HCT116 (cell line): ENCODE data around the gene SYN1. TPM values are rescaled to one million over a fixed set of nuclear protein-coding genes. Genes with fewer than 3 reads are reported as not detected.

ENCODE experiments used
- ATAC-seq: fragments of 200-7000 bp; cut with Tn5 transposase; 2 replicates; pipeline ENCODE4 v1.9.1; 2020; ENCODE audit warnings: mild to moderate bottlenecking, moderate library complexity
- BruUV-seq: library from RNA; stranded (reverse); fragments of 400-500 nt; replicated peaks from 2 replicates; lab custom pipeline; 2021; lab: Mats Ljungman, UMichigan
- CTCF ChIA-PET: fragments of 300-600 bp; sonication (Branson Sonifier 250); formaldehyde crosslinking; loops from one replicate; lab custom pipeline; 2021; ENCODE audit warnings: antibody characterized with exemption; lab: Charles Lee
- POLR2A ChIA-PET: fragments of 300-600, 350-600 bp; sonication (Branson Sonifier 250); formaldehyde crosslinking; loops from one replicate; lab custom pipeline; 2021; ENCODE audit warnings: antibody characterized with exemption; lab: Charles Lee
- RAD21 ChIA-PET, 2 experiments: fragments of 300-600 bp; sonication (Branson Sonifier 250); formaldehyde crosslinking; loops; one replicate each; lab custom pipeline; 2023; ENCODE audit warnings: low total read pairs in 2 of 2; ENCODE audit not compliant: uncharacterized antibody in 2 of 2, unreplicated experiment in 2 of 2, low non-redundant PET in 1 of 2; lab: Charles Lee
- DNase-seq: peaks from one replicate; pipeline ENCODE4 v3.0.0-alpha.2; 2010; ENCODE audit warnings: low read depth, low spot score
- H2AFZ ChIP-seq: fragments of 200-600 bp; shearing (Covaris generic), sonication (generic); 2 replicates; pipeline ENCODE4 v1.6.1; 2017; ENCODE audit warnings: low read depth, mixed run types, mixed read lengths, antibody characterized with exemption, low read length; ENCODE audit not compliant: poor library complexity, severe bottlenecking
- H3K27ac ChIP-seq: 2 replicates; pipeline ENCODE4 v1.5.1; 2012; ENCODE audit warnings: low read depth, low read length
- H3K27me3 ChIP-seq: fragments of 200-600 bp; sonication (generic); 2 replicates; pipeline ENCODE4 v1.6.1; 2016; ENCODE audit warnings: mixed run types, low read length, mixed read lengths; ENCODE audit not compliant: insufficient read depth
- H3K36me3 ChIP-seq, 2 experiments: fragments of 200-500 bp in 1 of 2; fragments of 200-600 bp in 1 of 2; sonication (Bioruptor generic) in 1 of 2; sonication (generic) in 1 of 2; 2 replicates each; pipeline versions ENCODE4 v1.5.1 to v1.6.1; 2014 to 2016; ENCODE audit warnings: low read length in 2 of 2, inconsistent platforms in 1 of 2, mixed read lengths in 1 of 2, mixed run types in 1 of 2; ENCODE audit not compliant: insufficient read depth in 2 of 2, control insufficient read depth in 1 of 2
- H3K4me1 ChIP-seq, 2 experiments: fragments of 200-600 bp in 1 of 2; sonication (generic) in 1 of 2; 2 replicates each; pipeline versions ENCODE4 v1.5.1 to v1.6.1; 2012 to 2017; ENCODE audit warnings: low read length in 2 of 2, inconsistent platforms in 1 of 2, mild to moderate bottlenecking in 1 of 2, mixed read lengths in 1 of 2, mixed run types in 1 of 2, moderate library complexity in 1 of 2; ENCODE audit not compliant: insufficient read depth in 2 of 2, control insufficient read depth in 1 of 2
- H3K4me2 ChIP-seq: fragments of 200-600 bp; sonication (generic); 2 replicates; pipeline ENCODE4 v1.6.1; 2017; ENCODE audit warnings: mixed run types, low read length, mixed read lengths
- H3K4me3 ChIP-seq, 2 experiments: fragments of 200-600 bp in 1 of 2; sonication (generic) in 1 of 2; replicated peaks in 1 of 2; 2 replicates each; pipeline ENCODE4 v1.5.1; 2011 to 2016; ENCODE audit warnings: low read length in 2 of 2, control low read depth in 1 of 2, low read depth in 1 of 2, mild to moderate bottlenecking in 1 of 2, mixed read lengths in 1 of 2, mixed run types in 1 of 2
- H3K79me2 ChIP-seq: fragments of 200-600 bp; sonication (generic); 2 replicates; pipeline ENCODE4 v1.6.1; 2017; ENCODE audit warnings: mild to moderate bottlenecking, mixed run types, low read length, moderate library complexity, mixed read lengths; ENCODE audit not compliant: insufficient read depth
- H3K9ac ChIP-seq: fragments of 200-600 bp; sonication (generic); 2 replicates; pipeline ENCODE4 v1.6.1; 2016; ENCODE audit warnings: low read length, mixed read lengths
- H3K9me2 ChIP-seq: fragments of 200-600 bp; sonication (generic), shearing (Covaris generic); 2 replicates; pipeline ENCODE4 v1.6.1; 2017; ENCODE audit warnings: mixed run types, mild to moderate bottlenecking, moderate library complexity; ENCODE audit not compliant: insufficient read depth
- H3K9me3 ChIP-seq, 2 experiments: fragments of 200-500 bp in 1 of 2; fragments of 200-600 bp in 1 of 2; sonication (Bioruptor generic) in 1 of 2; sonication (generic) in 1 of 2; 2 replicates each; pipeline ENCODE4 v1.6.1; 2014 to 2017; ENCODE audit warnings: low read length in 2 of 2, mixed read lengths in 2 of 2, inconsistent platforms in 1 of 2, low read depth in 1 of 2, mild to moderate bottlenecking in 1 of 2, mixed run types in 1 of 2, moderate library complexity in 1 of 2; ENCODE audit not compliant: control insufficient read depth in 1 of 2, insufficient read depth in 1 of 2
- H4K20me1 ChIP-seq: fragments of 200-600 bp; sonication (generic), shearing (Covaris generic); 2 replicates; pipeline ENCODE4 v1.6.1; 2017; ENCODE audit warnings: mixed run types, mild to moderate bottlenecking, moderate library complexity; ENCODE audit not compliant: insufficient read depth
- CBX3 ChIP-seq: IDR thresholded peaks from 2 replicates; pipeline ENCODE4 v1.6.1; 2012; ENCODE audit warnings: low read depth
- CEBPB ChIP-seq: IDR thresholded peaks from 2 replicates; pipeline ENCODE4 v1.6.1; 2012; ENCODE audit warnings: low read depth
- ELF1 ChIP-seq: IDR thresholded peaks from 2 replicates; pipeline ENCODE4 v1.6.1; 2012; ENCODE audit warnings: low read depth, borderline replicate concordance
- EZH2 ChIP-seq: fragments of 200-600 bp; sonication (generic); IDR thresholded peaks from 2 replicates; pipeline ENCODE4 v1.6.1; 2017; ENCODE audit warnings: antibody characterized with exemption, mixed run types
- EZH2phosphoT487 ChIP-seq: fragments of 200-600 bp; IDR thresholded peaks from 2 replicates; pipeline ENCODE4 v1.6.1; 2018; ENCODE audit warnings: antibody characterized with exemption, borderline replicate concordance
- FOSL1 ChIP-seq: IDR thresholded peaks from 2 replicates; pipeline ENCODE4 v1.6.1; 2012; ENCODE audit warnings: low read depth
- JUND ChIP-seq: IDR thresholded peaks from 2 replicates; pipeline ENCODE4 v1.6.1; 2012
- MAX ChIP-seq: IDR thresholded peaks from 2 replicates; pipeline ENCODE4 v1.6.1; 2012
- POLR2AphosphoS5 ChIP-seq: IDR thresholded peaks from 2 replicates; pipeline ENCODE4 v1.6.1; 2011; ENCODE audit warnings: mild to moderate bottlenecking, low read depth, low read length, moderate library complexity
- RAD21 ChIP-seq: IDR thresholded peaks from 2 replicates; pipeline ENCODE4 v1.6.1; 2012; ENCODE audit warnings: low read depth, mild to moderate bottlenecking
- REST ChIP-seq: IDR thresholded peaks from 2 replicates; pipeline ENCODE4 v1.6.1; 2012; ENCODE audit warnings: low read depth
- SIN3A ChIP-seq: IDR thresholded peaks from 2 replicates; pipeline ENCODE4 v1.6.1; 2012; ENCODE audit warnings: low read depth
- SRF ChIP-seq: IDR thresholded peaks from 2 replicates; pipeline ENCODE4 v1.6.1; 2012; ENCODE audit warnings: low read depth
- TCF7L2 ChIP-seq: IDR thresholded peaks from 2 replicates; pipeline ENCODE4 v1.7.0; 2011; ENCODE audit warnings: borderline replicate concordance, inconsistent platforms; ENCODE audit not compliant: insufficient read depth, insufficient read length; ENCODE audit errors: extremely low read depth
- YY1 ChIP-seq: IDR thresholded peaks from 2 replicates; pipeline ENCODE4 v1.6.1; 2011; ENCODE audit warnings: low read length, low read depth, moderate library complexity, mild to moderate bottlenecking; ENCODE audit not compliant: insufficient replicate concordance; ENCODE audit errors: extremely low read depth
- ZFX ChIP-seq: fragments of 450-650 bp; IDR thresholded peaks from 2 replicates; pipeline ENCODE4 v1.6.1; 2017
- ZNF274 ChIP-seq: fragments of 200-500 bp; sonication (Bioruptor generic); IDR thresholded peaks from 2 replicates; pipeline ENCODE4 v1.6.1; 2014; ENCODE audit warnings: mild to moderate bottlenecking, low read depth, low read length, inconsistent platforms
- intact Hi-C: fragments of 100-400 bp; cut with micrococcal nuclease; formaldehyde crosslinking; loops from 2 replicates; pipeline ENCODE4 v1.10.0; 2022
- total RNA-seq: library from RNA; stranded (reverse); gene quantifications from one replicate; pipeline ENCODE4 v1.2.1, GENCODE V29; 2021; ENCODE audit not compliant: unreplicated experiment
- TF ChIP-seq, protein P1 (sequence below): IDR thresholded peaks from 2 replicates; pipeline ENCODE4 v1.6.1; 2011; ENCODE audit warnings: mild to moderate bottlenecking, low read length, moderate library complexity; ENCODE audit not compliant: insufficient replicate concordance; ENCODE audit errors: extremely low read depth
- TF ChIP-seq, protein P2 (sequence below), 3 experiments: fragments of 200-600 bp in 1 of 3; sonication (generic) in 1 of 3; IDR thresholded peaks in 2 of 3; conservative IDR thresholded peaks in 1 of 3; 2 replicates each; pipeline ENCODE4 v1.5.1; 2012 to 2017; ENCODE audit warnings: low read depth in 2 of 3, low read length in 2 of 3, antibody characterized with exemption in 1 of 3, borderline replicate concordance in 1 of 3, control low read depth in 1 of 3, mild to moderate bottlenecking in 1 of 3, mixed read lengths in 1 of 3, mixed run types in 1 of 3, moderate library complexity in 1 of 3; ENCODE audit not compliant: insufficient read depth in 1 of 3

SYN1 gene
- total RNA-seq, 1 experiment from 2014 or later, result 0.86 TPM

- POLR2A ChIA-PET, result no interaction called here
Measured at GRCh38 chrX:47530049-47530448, 89.6 kb downstream of the SYN1 start.

More at GRCh38 chrX:47530049-47530448, 89.6 kb downstream of the SYN1 start:
- Histone ChIP-seq H3K4me3 (no peak overlapping the region), H3K9ac (no peak overlapping the region), H3K27ac (no peak overlapping the region), H3K27me3 (no peaks in the 10 kb centered on the region), H3K9me3 (no peaks in the 10 kb centered on the region), H3K4me2 (no peak overlapping the region), H3K79me2 (no peaks in the 10 kb centered on the region), H4K20me1 (no peaks in the 10 kb centered on the region), H2AFZ (no peak overlapping the region), H3K4me1 (no peaks in the 10 kb centered on the region), H3K9me2 (no peaks in the 10 kb centered on the region), H3K36me3 (no peaks in the 10 kb centered on the region)
- RAD21 ChIA-PET, result no interaction called here
- no TSS peak for BruUV-seq
- ATAC-seq (no peak), DNase-seq (no peak)
- intact Hi-C loops, result no loop called here
- no peak for TF ChIP-seq EZH2
- no peak for TF ChIP-seq FOSL1
- TF ChIP-seq MAX, result no peak
- no peak for TF ChIP-seq ELF1
- TF ChIP-seq YY1, result no peak
- TF ChIP-seq RAD21, result no peak
- TF ChIP-seq CEBPB, result no peak
- no peak for TF ChIP-seq EZH2phosphoT487
- no peak for TF ChIP-seq ZNF274
- TF ChIP-seq, protein P1, sequence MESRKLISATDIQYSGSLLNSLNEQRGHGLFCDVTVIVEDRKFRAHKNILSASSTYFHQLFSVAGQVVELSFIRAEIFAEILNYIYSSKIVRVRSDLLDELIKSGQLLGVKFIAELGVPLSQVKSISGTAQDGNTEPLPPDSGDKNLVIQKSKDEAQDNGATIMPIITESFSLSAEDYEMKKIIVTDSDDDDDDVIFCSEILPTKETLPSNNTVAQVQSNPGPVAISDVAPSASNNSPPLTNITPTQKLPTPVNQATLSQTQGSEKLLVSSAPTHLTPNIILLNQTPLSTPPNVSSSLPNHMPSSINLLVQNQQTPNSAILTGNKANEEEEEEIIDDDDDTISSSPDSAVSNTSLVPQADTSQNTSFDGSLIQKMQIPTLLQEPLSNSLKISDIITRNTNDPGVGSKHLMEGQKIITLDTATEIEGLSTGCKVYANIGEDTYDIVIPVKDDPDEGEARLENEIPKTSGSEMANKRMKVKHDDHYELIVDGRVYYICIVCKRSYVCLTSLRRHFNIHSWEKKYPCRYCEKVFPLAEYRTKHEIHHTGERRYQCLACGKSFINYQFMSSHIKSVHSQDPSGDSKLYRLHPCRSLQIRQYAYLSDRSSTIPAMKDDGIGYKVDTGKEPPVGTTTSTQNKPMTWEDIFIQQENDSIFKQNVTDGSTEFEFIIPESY, result no peak
- TF ChIP-seq REST, result no peak
- TF ChIP-seq, protein P2, sequence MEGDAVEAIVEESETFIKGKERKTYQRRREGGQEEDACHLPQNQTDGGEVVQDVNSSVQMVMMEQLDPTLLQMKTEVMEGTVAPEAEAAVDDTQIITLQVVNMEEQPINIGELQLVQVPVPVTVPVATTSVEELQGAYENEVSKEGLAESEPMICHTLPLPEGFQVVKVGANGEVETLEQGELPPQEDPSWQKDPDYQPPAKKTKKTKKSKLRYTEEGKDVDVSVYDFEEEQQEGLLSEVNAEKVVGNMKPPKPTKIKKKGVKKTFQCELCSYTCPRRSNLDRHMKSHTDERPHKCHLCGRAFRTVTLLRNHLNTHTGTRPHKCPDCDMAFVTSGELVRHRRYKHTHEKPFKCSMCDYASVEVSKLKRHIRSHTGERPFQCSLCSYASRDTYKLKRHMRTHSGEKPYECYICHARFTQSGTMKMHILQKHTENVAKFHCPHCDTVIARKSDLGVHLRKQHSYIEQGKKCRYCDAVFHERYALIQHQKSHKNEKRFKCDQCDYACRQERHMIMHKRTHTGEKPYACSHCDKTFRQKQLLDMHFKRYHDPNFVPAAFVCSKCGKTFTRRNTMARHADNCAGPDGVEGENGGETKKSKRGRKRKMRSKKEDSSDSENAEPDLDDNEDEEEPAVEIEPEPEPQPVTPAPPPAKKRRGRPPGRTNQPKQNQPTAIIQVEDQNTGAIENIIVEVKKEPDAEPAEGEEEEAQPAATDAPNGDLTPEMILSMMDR (IDR thresholded peaks at IDR 0.05 in 2 of 3, conservative IDR thresholded peaks at IDR 0.05 in 1 of 3; ENCODE audit: borderline replicate concordance in 1 of 3, insufficient read depth in 1 of 3, low read depth in 2 of 3, low read length in 2 of 3), result no peak
- TF ChIP-seq SIN3A, result no peak
- no peak for TF ChIP-seq ZFX
- no peak for TF ChIP-seq TCF7L2
- no peak for TF ChIP-seq JUND
- no peak for TF ChIP-seq CBX3
- no peak for TF ChIP-seq POLR2AphosphoS5
- TF ChIP-seq SRF, result no peak
- CTCF ChIA-PET, result no interaction called here
